HCT116 (cell line): Measurements from ENCODE around the gene MT1G. TPM values are rescaled to one million over a fixed set of nuclear protein-coding genes. Genes with fewer than 3 reads are reported as not detected.

Experiments
- ATAC-seq: fragments of 200-7000 bp; cut with Tn5 transposase; 2 replicates; pipeline ENCODE4 v1.9.1; 2020; ENCODE audit warnings: mild to moderate bottlenecking, moderate library complexity
- BruUV-seq: library from RNA; stranded (reverse); fragments of 400-500 nt; replicated peaks from 2 replicates; lab custom pipeline; 2021; lab: Mats Ljungman, UMichigan
- CTCF ChIA-PET: fragments of 300-600 bp; sonication (Branson Sonifier 250); formaldehyde crosslinking; loops from one replicate; lab custom pipeline; 2021; ENCODE audit warnings: antibody characterized with exemption; lab: Charles Lee
- POLR2A ChIA-PET: fragments of 300-600, 350-600 bp; sonication (Branson Sonifier 250); formaldehyde crosslinking; loops from one replicate; lab custom pipeline; 2021; ENCODE audit warnings: antibody characterized with exemption; lab: Charles Lee
- RAD21 ChIA-PET, 2 experiments: fragments of 300-600 bp; sonication (Branson Sonifier 250); formaldehyde crosslinking; loops; one replicate each; lab custom pipeline; 2023; ENCODE audit warnings: low total read pairs in 2 of 2; ENCODE audit not compliant: uncharacterized antibody in 2 of 2, unreplicated experiment in 2 of 2, low non-redundant PET in 1 of 2; lab: Charles Lee
- DNase-seq: peaks from one replicate; pipeline ENCODE4 v3.0.0-alpha.2; 2010; ENCODE audit warnings: low read depth, low spot score
- H2AFZ ChIP-seq: fragments of 200-600 bp; shearing (Covaris generic), sonication (generic); 2 replicates; pipeline ENCODE4 v1.6.1; 2017; ENCODE audit warnings: low read depth, mixed run types, mixed read lengths, antibody characterized with exemption, low read length; ENCODE audit not compliant: poor library complexity, severe bottlenecking
- H3K27ac ChIP-seq: 2 replicates; pipeline ENCODE4 v1.5.1; 2012; ENCODE audit warnings: low read depth, low read length
- H3K27me3 ChIP-seq: fragments of 200-600 bp; sonication (generic); 2 replicates; pipeline ENCODE4 v1.6.1; 2016; ENCODE audit warnings: mixed run types, low read length, mixed read lengths; ENCODE audit not compliant: insufficient read depth
- H3K36me3 ChIP-seq, 2 experiments: fragments of 200-500 bp in 1 of 2; fragments of 200-600 bp in 1 of 2; sonication (Bioruptor generic) in 1 of 2; sonication (generic) in 1 of 2; 2 replicates each; pipeline versions ENCODE4 v1.5.1 to v1.6.1; 2014 to 2016; ENCODE audit warnings: low read length in 2 of 2, inconsistent platforms in 1 of 2, mixed read lengths in 1 of 2, mixed run types in 1 of 2; ENCODE audit not compliant: insufficient read depth in 2 of 2, control insufficient read depth in 1 of 2
- H3K4me1 ChIP-seq, 2 experiments: fragments of 200-600 bp in 1 of 2; sonication (generic) in 1 of 2; 2 replicates each; pipeline versions ENCODE4 v1.5.1 to v1.6.1; 2012 to 2017; ENCODE audit warnings: low read length in 2 of 2, inconsistent platforms in 1 of 2, mild to moderate bottlenecking in 1 of 2, mixed read lengths in 1 of 2, mixed run types in 1 of 2, moderate library complexity in 1 of 2; ENCODE audit not compliant: insufficient read depth in 2 of 2, control insufficient read depth in 1 of 2
- H3K4me2 ChIP-seq: fragments of 200-600 bp; sonication (generic); 2 replicates; pipeline ENCODE4 v1.6.1; 2017; ENCODE audit warnings: mixed run types, low read length, mixed read lengths
- H3K4me3 ChIP-seq, 2 experiments: fragments of 200-600 bp in 1 of 2; sonication (generic) in 1 of 2; replicated peaks in 1 of 2; 2 replicates each; pipeline ENCODE4 v1.5.1; 2011 to 2016; ENCODE audit warnings: low read length in 2 of 2, control low read depth in 1 of 2, low read depth in 1 of 2, mild to moderate bottlenecking in 1 of 2, mixed read lengths in 1 of 2, mixed run types in 1 of 2
- H3K79me2 ChIP-seq: fragments of 200-600 bp; sonication (generic); 2 replicates; pipeline ENCODE4 v1.6.1; 2017; ENCODE audit warnings: mild to moderate bottlenecking, mixed run types, low read length, moderate library complexity, mixed read lengths; ENCODE audit not compliant: insufficient read depth
- H3K9ac ChIP-seq: fragments of 200-600 bp; sonication (generic); 2 replicates; pipeline ENCODE4 v1.6.1; 2016; ENCODE audit warnings: low read length, mixed read lengths
- H3K9me2 ChIP-seq: fragments of 200-600 bp; sonication (generic), shearing (Covaris generic); 2 replicates; pipeline ENCODE4 v1.6.1; 2017; ENCODE audit warnings: mixed run types, mild to moderate bottlenecking, moderate library complexity; ENCODE audit not compliant: insufficient read depth
- H3K9me3 ChIP-seq, 2 experiments: fragments of 200-500 bp in 1 of 2; fragments of 200-600 bp in 1 of 2; sonication (Bioruptor generic) in 1 of 2; sonication (generic) in 1 of 2; 2 replicates each; pipeline ENCODE4 v1.6.1; 2014 to 2017; ENCODE audit warnings: low read length in 2 of 2, mixed read lengths in 2 of 2, inconsistent platforms in 1 of 2, low read depth in 1 of 2, mild to moderate bottlenecking in 1 of 2, mixed run types in 1 of 2, moderate library complexity in 1 of 2; ENCODE audit not compliant: control insufficient read depth in 1 of 2, insufficient read depth in 1 of 2
- H4K20me1 ChIP-seq: fragments of 200-600 bp; sonication (generic), shearing (Covaris generic); 2 replicates; pipeline ENCODE4 v1.6.1; 2017; ENCODE audit warnings: mixed run types, mild to moderate bottlenecking, moderate library complexity; ENCODE audit not compliant: insufficient read depth
- ATF3 ChIP-seq: IDR thresholded peaks from 2 replicates; pipeline ENCODE4 v1.6.1; 2012
- CBX3 ChIP-seq: IDR thresholded peaks from 2 replicates; pipeline ENCODE4 v1.6.1; 2012; ENCODE audit warnings: low read depth
- CEBPB ChIP-seq: IDR thresholded peaks from 2 replicates; pipeline ENCODE4 v1.6.1; 2012; ENCODE audit warnings: low read depth
- EGR1 ChIP-seq: IDR thresholded peaks from 2 replicates; pipeline ENCODE4 v1.6.1; 2012; ENCODE audit warnings: low read depth
- EZH2 ChIP-seq: fragments of 200-600 bp; sonication (generic); IDR thresholded peaks from 2 replicates; pipeline ENCODE4 v1.6.1; 2017; ENCODE audit warnings: antibody characterized with exemption, mixed run types
- JUND ChIP-seq: IDR thresholded peaks from 2 replicates; pipeline ENCODE4 v1.6.1; 2012
- POLR2A ChIP-seq: IDR thresholded peaks from 2 replicates; pipeline ENCODE4 v1.7.0; 2011; ENCODE audit warnings: borderline replicate concordance; ENCODE audit not compliant: insufficient read depth, insufficient read length; ENCODE audit errors: extremely low read depth
- POLR2AphosphoS5 ChIP-seq: IDR thresholded peaks from 2 replicates; pipeline ENCODE4 v1.6.1; 2011; ENCODE audit warnings: mild to moderate bottlenecking, low read depth, low read length, moderate library complexity
- ZBTB33 ChIP-seq: IDR thresholded peaks from 2 replicates; pipeline ENCODE4 v1.6.1; 2011; ENCODE audit warnings: mild to moderate bottlenecking, low read length, moderate library complexity; ENCODE audit not compliant: insufficient replicate concordance; ENCODE audit errors: extremely low read depth
- ZFX ChIP-seq: fragments of 450-650 bp; IDR thresholded peaks from 2 replicates; pipeline ENCODE4 v1.6.1; 2017
- ZNF274 ChIP-seq: fragments of 200-500 bp; sonication (Bioruptor generic); IDR thresholded peaks from 2 replicates; pipeline ENCODE4 v1.6.1; 2014; ENCODE audit warnings: mild to moderate bottlenecking, low read depth, low read length, inconsistent platforms
- intact Hi-C: fragments of 100-400 bp; cut with micrococcal nuclease; formaldehyde crosslinking; loops from 2 replicates; pipeline ENCODE4 v1.10.0; 2022
- total RNA-seq: library from RNA; stranded (reverse); gene quantifications from one replicate; pipeline ENCODE4 v1.2.1, GENCODE V29; 2021; ENCODE audit not compliant: unreplicated experiment
- TF ChIP-seq, protein P1 (sequence below): IDR thresholded peaks from 2 replicates; pipeline ENCODE4 v1.6.1; 2012
- TF ChIP-seq, protein P2 (sequence below), 3 experiments: fragments of 200-600 bp in 1 of 3; sonication (generic) in 1 of 3; IDR thresholded peaks in 2 of 3; conservative IDR thresholded peaks in 1 of 3; 2 replicates each; pipeline ENCODE4 v1.5.1; 2012 to 2017; ENCODE audit warnings: low read depth in 2 of 3, low read length in 2 of 3, antibody characterized with exemption in 1 of 3, borderline replicate concordance in 1 of 3, control low read depth in 1 of 3, mild to moderate bottlenecking in 1 of 3, mixed read lengths in 1 of 3, mixed run types in 1 of 3, moderate library complexity in 1 of 3; ENCODE audit not compliant: insufficient read depth in 1 of 3

Gene MT1G
- total RNA-seq, 1 experiment from 2014 or later = 1.2 TPM

DNA sequence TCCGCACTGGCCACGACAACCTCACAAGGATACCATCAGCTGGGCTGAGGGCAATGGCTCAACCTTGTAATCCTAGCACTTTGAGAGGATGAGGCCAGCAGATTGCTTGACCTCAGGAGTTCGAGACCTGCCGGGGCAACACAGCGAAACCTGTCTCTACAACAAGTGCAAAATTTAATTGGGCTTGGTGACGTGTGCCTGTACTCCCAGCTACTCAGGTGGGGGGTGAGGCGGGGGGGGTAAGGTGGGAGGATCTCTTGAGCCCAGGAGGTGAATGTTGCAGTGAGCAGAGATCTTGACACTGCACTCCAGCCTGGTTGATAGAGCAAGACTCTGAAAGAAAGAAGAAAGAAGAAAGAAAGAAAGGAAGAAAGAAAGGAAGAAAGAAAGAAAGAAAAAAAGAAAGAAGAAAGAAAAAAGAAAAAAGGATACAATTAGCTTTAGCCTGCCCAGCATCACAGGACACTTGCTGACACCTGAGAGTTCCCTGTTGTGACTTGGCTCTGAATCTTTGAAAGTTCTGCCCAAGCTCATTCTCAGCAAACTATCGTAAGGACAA is 47.4 kb downstream of the MT1G start:
- CTCF ChIA-PET = interaction anchor here (0.6 kb wide), 1 partner anchor 27 kb away, joined by 4 read pairs; no protein-coding TSS in a partner anchor
- TF ChIP-seq ZFX (no peak), ZBTB33 (no peak), JUND (no peak), CBX3 (no peak), POLR2A (no peak), POLR2AphosphoS5 (no peak), EGR1 (no peak), EZH2 (no peak), CEBPB (no peak), ZNF274 (no peak), ATF3 (no peak)
- TF ChIP-seq, protein P1, sequence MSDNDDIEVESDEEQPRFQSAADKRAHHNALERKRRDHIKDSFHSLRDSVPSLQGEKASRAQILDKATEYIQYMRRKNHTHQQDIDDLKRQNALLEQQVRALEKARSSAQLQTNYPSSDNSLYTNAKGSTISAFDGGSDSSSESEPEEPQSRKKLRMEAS = no peak
- TF ChIP-seq, protein P2, sequence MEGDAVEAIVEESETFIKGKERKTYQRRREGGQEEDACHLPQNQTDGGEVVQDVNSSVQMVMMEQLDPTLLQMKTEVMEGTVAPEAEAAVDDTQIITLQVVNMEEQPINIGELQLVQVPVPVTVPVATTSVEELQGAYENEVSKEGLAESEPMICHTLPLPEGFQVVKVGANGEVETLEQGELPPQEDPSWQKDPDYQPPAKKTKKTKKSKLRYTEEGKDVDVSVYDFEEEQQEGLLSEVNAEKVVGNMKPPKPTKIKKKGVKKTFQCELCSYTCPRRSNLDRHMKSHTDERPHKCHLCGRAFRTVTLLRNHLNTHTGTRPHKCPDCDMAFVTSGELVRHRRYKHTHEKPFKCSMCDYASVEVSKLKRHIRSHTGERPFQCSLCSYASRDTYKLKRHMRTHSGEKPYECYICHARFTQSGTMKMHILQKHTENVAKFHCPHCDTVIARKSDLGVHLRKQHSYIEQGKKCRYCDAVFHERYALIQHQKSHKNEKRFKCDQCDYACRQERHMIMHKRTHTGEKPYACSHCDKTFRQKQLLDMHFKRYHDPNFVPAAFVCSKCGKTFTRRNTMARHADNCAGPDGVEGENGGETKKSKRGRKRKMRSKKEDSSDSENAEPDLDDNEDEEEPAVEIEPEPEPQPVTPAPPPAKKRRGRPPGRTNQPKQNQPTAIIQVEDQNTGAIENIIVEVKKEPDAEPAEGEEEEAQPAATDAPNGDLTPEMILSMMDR (IDR thresholded peaks at IDR 0.05 in 2 of 3, conservative IDR thresholded peaks at IDR 0.05 in 1 of 3; ENCODE audit: borderline replicate concordance in 1 of 3, insufficient read depth in 1 of 3, low read depth in 2 of 3, low read length in 2 of 3) = no peak
- POLR2A ChIA-PET = interaction anchor here (9.4 kb wide), 1 partner anchor 10 kb away, joined by 344 read pairs; the partner anchor contains the start of gene MT2A

More for the DNA sequence above, 47.4 kb downstream of the MT1G start:
- BruUV-seq = no TSS peak
- no peaks in the 10 kb centered on the region for H3K79me2 ChIP-seq
- DNase-seq (no peak), ATAC-seq (no peak)
- H4K20me1 ChIP-seq = no peaks in the 10 kb centered on the region
- no peak overlapping the region for H2AFZ ChIP-seq
- H3K4me3 ChIP-seq = no peak overlapping the region
- H3K4me1 ChIP-seq = peaks cover 4 to 14% of the 10 kb centered on the region in 2 experiments; a peak in 3 of 4 replicates
- H3K9me2 ChIP-seq = no peaks in the 10 kb centered on the region
- H3K9me3 ChIP-seq = no peaks in the 10 kb centered on the region
- no peak overlapping the region for H3K9ac ChIP-seq
- H3K36me3 ChIP-seq = no peaks in the 10 kb centered on the region
- RAD21 ChIA-PET = no interaction called here
- H3K4me2 ChIP-seq = no peak overlapping the region
- H3K27ac ChIP-seq = no peak overlapping the region
- H3K27me3 ChIP-seq = no peaks in the 10 kb centered on the region
- intact Hi-C loops = no loop called here
